Measurements from ENCODE around the gene IQSEC1.

IQSEC1 gene

DNA sequence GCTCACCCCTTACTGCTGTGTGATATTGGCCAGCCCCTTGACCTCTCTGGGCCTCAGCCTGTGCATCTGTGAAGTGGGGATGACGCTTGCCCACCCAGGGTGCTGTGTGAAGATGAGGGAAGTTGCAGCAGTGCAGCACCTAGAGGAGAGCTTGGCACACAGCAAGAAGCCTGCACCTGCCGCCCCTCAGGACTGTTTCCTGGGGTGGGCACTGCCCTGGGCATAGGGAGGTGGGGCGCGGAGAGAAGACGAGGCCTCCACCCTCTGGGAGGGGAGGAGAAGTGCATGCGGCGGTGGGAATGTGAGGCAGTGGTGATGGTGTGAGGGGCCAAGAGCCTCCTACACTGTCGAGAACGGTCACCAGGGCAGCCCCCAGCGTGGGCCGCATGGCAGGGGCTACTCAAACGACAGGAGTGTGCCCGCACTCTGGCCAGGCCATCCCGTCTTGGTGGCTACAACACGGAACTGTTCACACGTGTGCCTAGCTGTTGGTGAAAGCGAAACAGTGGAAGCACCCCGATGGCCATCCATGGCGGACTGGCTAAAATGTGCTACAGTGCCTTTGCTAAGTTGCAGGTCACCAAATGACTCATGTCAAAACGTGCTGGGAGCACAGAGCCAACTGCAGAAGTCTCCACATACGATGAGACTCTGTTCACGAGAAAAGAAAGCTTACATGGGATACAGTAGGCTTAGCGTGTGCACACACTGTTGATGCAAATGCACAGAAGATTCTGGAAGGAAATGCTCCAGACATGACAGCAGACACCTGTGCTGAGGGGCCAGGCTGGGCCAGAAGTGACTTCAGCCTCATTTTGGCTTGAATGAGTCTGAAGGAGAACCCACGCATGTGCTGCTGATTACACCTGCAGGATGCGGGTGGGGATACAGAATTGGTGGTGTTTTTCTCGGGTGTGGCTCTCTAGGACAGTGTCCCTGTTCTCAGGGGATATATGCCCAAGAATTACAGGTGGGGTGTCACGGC is 40.4 kb upstream of the IQSEC1 start:
- H3K9me3 Mint-ChIP-seq: no peaks in the 10 kb centered on the region
- no peak for DNase-seq
- peaks cover 45% of the 10 kb centered on the region for H3K4me1 Mint-ChIP-seq
- H3K27ac Mint-ChIP-seq: no peak overlapping the region
- no peaks in the 10 kb centered on the region for H3K36me3 Mint-ChIP-seq (ENCODE audit: low read depth)
- no peak overlapping the region for H3K4me3 Mint-ChIP-seq
- no peak for TF ChIP-seq CTCF (IDR thresholded peaks at IDR 0.05)
- peaks cover 54% of the 10 kb centered on the region for H3K27me3 Mint-ChIP-seq (ENCODE audit: low read depth, poor library complexity)

DNA sequence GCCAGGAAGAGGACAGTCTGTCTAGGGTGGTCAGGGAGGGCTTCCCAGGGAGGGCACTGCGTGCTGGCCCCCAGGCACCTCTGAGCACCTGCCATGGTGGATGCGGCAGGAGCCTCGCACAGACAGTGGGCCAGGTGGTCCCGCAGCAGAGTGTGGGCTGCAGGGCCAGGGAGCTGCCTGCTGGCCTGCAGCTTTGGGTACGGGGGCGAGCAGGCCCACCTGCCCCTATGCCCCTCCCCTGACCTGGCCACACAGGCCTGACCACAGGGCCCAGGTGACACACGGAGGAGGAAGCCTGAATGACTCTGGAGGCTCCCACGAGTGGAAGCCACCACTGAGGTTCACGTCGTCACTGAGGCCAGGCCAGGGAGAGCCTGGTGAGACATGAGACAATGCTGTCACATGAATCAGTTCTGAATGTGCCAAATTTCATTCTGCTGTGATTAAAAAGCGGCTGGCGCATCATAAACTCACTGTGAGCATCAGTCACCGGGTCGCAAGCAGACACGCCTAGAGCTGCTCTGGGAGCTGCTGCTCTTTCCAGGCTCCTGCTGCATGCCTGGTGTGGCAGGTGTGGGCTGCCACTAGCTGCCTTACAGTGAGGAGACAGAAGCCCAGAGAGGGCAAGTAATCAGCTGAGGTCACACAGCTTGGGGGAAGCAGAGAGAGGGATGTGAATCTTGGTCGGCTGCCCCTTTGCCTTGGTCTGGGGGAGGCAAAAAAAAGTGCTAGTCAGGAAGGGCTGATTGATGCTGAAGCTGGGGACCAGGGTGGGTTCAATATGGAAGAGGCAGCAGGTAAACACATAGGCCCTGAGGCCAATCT is 39.5 kb upstream of the IQSEC1 start:
- Mint-ChIP-seq H3K4me1 (peaks cover 49% of the 10 kb centered on the region), H3K4me3 (no peak overlapping the region), H3K36me3 (ENCODE audit: low read depth) (no peaks in the 10 kb centered on the region), H3K27ac (no peak overlapping the region), H3K27me3 (ENCODE audit: low read depth, poor library complexity) (peaks cover 49% of the 10 kb centered on the region), H3K9me3 (no peaks in the 10 kb centered on the region)
- no peak for TF ChIP-seq CTCF (IDR thresholded peaks at IDR 0.05)
- no peak for DNase-seq

DNA sequence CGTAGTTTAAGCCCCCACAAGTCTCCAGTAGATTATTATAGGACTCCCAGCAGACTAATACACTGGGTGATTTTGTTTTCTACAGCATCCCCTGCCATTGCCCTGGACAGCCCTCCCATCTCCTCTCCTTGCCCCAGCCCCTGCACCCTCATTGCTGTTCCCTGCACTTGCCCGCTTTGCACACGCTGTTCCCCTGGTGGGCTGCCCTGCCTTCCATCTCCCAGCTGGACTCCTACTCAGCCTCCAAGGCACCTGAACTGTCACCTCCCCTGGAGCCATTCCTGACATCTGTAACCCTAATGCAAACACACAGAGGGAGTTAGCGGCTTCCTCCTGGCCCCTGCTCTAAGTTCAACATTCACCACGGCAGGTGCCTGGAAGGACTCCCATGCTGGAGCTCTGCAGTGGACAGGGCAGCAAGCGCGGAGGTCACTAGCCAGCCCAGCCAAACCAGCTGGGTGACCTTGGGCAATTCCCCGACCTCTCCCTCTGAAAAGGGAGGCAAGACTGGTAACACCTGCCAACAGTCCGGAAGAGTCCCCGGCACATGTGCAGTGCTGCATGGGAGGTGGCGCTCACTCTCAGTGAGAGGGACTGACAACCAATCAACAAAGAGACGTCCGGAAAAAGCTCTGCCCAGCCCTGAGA is 38.8 kb upstream of the IQSEC1 start:
- peaks cover 42% of the 10 kb centered on the region for H3K27me3 Mint-ChIP-seq (ENCODE audit: low read depth, poor library complexity)
- peaks cover 47% of the 10 kb centered on the region for H3K4me1 Mint-ChIP-seq
- no peak for DNase-seq
- H3K36me3 Mint-ChIP-seq (ENCODE audit: low read depth): no peaks in the 10 kb centered on the region
- H3K9me3 Mint-ChIP-seq: no peaks in the 10 kb centered on the region
- no peak overlapping the region for H3K4me3 Mint-ChIP-seq
- H3K27ac Mint-ChIP-seq: no peak overlapping the region
- no peak for TF ChIP-seq CTCF (IDR thresholded peaks at IDR 0.05)

DNA sequence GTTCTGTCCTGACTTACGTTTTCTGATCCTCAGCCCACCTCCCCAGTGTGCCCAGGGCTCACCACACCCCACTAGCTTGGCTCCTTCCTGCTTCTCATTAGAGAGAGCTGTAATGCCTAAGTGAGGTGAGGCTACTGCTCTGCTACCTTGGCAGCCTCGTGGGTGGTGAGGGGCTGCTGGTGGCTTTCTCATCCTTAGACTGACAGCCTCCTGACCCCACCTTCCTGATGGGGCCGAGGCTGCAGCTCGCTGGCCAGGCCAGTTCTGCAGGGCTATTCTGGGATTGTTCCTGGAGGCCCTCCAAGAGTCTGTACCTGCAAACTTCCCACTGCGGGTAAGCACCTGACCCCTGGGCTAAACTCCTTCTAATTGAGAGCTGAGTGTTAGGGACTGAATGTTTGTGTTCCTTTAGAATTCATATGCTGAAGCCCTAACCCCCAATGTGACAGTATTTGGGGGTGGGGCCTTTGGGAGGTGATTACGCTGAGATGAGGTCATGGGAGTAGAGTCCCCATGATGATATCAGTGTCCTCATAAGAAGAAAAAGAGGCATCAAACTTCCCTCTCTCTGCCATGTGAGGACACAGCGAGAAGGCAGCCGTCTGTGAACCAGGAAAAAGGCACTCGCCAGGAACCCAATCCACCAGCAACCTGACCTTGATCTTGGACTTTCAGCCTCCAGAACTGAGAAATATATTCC is 38.1 kb upstream of the IQSEC1 start:
- no peaks in the 10 kb centered on the region for H3K36me3 Mint-ChIP-seq (ENCODE audit: low read depth)
- H3K27ac Mint-ChIP-seq: peak overlapping the region; percentile 87
- H3K27me3 Mint-ChIP-seq (ENCODE audit: low read depth, poor library complexity): peaks cover 43% of the 10 kb centered on the region
- H3K4me1 Mint-ChIP-seq: peaks cover 49% of the 10 kb centered on the region
- TF ChIP-seq CTCF (IDR thresholded peaks at IDR 0.05): no peak
- DNase-seq: no peak
- H3K9me3 Mint-ChIP-seq: no peaks in the 10 kb centered on the region
- H3K4me3 Mint-ChIP-seq: no peak overlapping the region

GRCh38 chr3:13110678-13111116 is 37.5 kb upstream of the IQSEC1 start:
- Mint-ChIP-seq H3K27ac (peak overlapping the region; percentile 87), H3K4me3 (peak overlapping the region; percentile 41), H3K4me1 (peaks cover 50% of the 10 kb centered on the region), H3K36me3 (ENCODE audit: low read depth) (no peaks in the 10 kb centered on the region), H3K9me3 (no peaks in the 10 kb centered on the region), H3K27me3 (ENCODE audit: low read depth, poor library complexity) (peaks cover 43% of the 10 kb centered on the region)
- no peak for TF ChIP-seq CTCF (IDR thresholded peaks at IDR 0.05)
- peak; percentile 68 for DNase-seq

Data from nephron progenitor cell (in vitro differentiated cells).